HEK293T (cell line): ENCODE results near the gene PATL1.

Source experiments
- ARNT ChIP-seq: fragments of 450-650 bp; IDR thresholded peaks from 2 replicates; pipeline ENCODE4 v1.6.1; 2017; ENCODE audit warnings: mild to moderate bottlenecking
- BHLHE40 ChIP-seq: fragments of 450-650 bp; IDR thresholded peaks from 2 replicates; pipeline ENCODE4 v1.6.1; 2016; ENCODE audit warnings: mild to moderate bottlenecking, moderate library complexity, borderline replicate concordance
- CTBP1 ChIP-seq: fragments of 450-650 bp; IDR thresholded peaks from 2 replicates; pipeline ENCODE4 v1.6.1; 2016; ENCODE audit warnings: borderline replicate concordance
- ELF4 ChIP-seq: fragments of 450-650 bp; IDR thresholded peaks from 2 replicates; pipeline ENCODE4 v1.6.1; 2017; ENCODE audit warnings: antibody characterized with exemption
- FOXA1 ChIP-seq: fragments of 450-650 bp; IDR thresholded peaks from 2 replicates; pipeline ENCODE4 v1.6.1; 2016; ENCODE audit warnings: mild to moderate bottlenecking
- FOXK2 ChIP-seq: fragments of 450-650 bp; IDR thresholded peaks from 2 replicates; pipeline ENCODE4 v1.6.1; 2016; ENCODE audit warnings: mild to moderate bottlenecking
- FOXM1 ChIP-seq: fragments of 450-650 bp; IDR thresholded peaks from 2 replicates; pipeline ENCODE4 v1.6.1; 2017; ENCODE audit warnings: mild to moderate bottlenecking, borderline replicate concordance
- HDGF ChIP-seq: fragments of 450-650 bp; IDR thresholded peaks from 2 replicates; pipeline ENCODE4 v1.6.1; 2017; ENCODE audit warnings: antibody characterized with exemption, borderline replicate concordance
- NFRKB ChIP-seq: fragments of 450-650 bp; IDR thresholded peaks from 2 replicates; pipeline ENCODE4 v1.6.1; 2016; ENCODE audit warnings: mild to moderate bottlenecking, moderate library complexity
- SP1 ChIP-seq: fragments of 450-650 bp; IDR thresholded peaks from 2 replicates; pipeline ENCODE4 v1.6.1; 2017
- SUZ12 ChIP-seq: fragments of 450-650 bp; IDR thresholded peaks from 2 replicates; pipeline ENCODE4 v1.6.1; 2016; ENCODE audit warnings: mild to moderate bottlenecking
- TARDBP ChIP-seq: fragments of 450-650 bp; IDR thresholded peaks from 2 replicates; pipeline ENCODE4 v1.6.1; 2016
- ZNF384 ChIP-seq: fragments of 450-650 bp; IDR thresholded peaks from 2 replicates; pipeline ENCODE4 v1.6.1; 2016
- TF ChIP-seq, protein P1 (sequence below): fragments of 450-650 bp; IDR thresholded peaks from 2 replicates; pipeline ENCODE4 v1.6.1; 2016

DNA sequence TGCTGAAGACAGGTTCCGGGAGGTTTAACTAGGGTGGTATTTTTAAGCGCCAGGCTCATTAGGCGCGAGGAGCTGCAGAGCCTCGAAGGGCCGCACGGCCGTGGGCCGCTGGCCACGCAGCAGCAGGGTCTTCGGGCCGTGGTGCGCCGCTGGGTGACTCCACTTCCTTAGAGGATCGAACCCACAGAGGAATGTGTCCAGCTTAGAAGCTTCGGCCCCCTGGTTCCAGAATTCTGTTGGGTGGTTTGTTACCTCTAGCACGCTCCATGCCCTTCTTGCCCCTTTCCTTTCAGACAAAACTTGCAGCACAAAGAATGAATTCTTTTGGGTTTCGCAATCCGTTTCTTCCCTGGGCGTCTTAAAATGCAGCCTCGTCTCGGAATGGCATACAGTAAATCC is 773 bp upstream of the PATL1 start:
- no peak for TF ChIP-seq TARDBP
- TF ChIP-seq FOXM1: no peak
- TF ChIP-seq ZNF384: 0 out of 2 replicates have a peak, but pooled peaks have one; percentile 6
- TF ChIP-seq ARNT: no peak
- no peak for TF ChIP-seq SP1
- TF ChIP-seq BHLHE40: no peak
- TF ChIP-seq ELF4: no peak
- TF ChIP-seq, protein P1, sequence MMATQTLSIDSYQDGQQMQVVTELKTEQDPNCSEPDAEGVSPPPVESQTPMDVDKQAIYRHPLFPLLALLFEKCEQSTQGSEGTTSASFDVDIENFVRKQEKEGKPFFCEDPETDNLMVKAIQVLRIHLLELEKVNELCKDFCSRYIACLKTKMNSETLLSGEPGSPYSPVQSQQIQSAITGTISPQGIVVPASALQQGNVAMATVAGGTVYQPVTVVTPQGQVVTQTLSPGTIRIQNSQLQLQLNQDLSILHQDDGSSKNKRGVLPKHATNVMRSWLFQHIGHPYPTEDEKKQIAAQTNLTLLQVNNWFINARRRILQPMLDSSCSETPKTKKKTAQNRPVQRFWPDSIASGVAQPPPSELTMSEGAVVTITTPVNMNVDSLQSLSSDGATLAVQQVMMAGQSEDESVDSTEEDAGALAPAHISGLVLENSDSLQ: no peak
- no peak for TF ChIP-seq FOXA1
- no peak for TF ChIP-seq CTBP1
- TF ChIP-seq HDGF: no peak
- TF ChIP-seq NFRKB: no peak
- TF ChIP-seq FOXK2: no peak
- no peak for TF ChIP-seq SUZ12
